ENCODE results near the gene ASXL1.

- no peak for TF ChIP-seq CTCF (IDR thresholded peaks at IDR 0.05 in 8 of 11, conservative IDR thresholded peaks at IDR 0.05 in 3 of 11)
- no peak for TF ChIP-seq POLR2AphosphoS5 (IDR thresholded peaks at IDR 0.05)
- no peak for TF ChIP-seq POLR2A (IDR thresholded peaks at IDR 0.05)
These were observed 69.9 kb downstream of the ASXL1 start for GRCh38 chr20:32427996-32428395.
